Keratinocyte (primary cell): ENCODE measurements around the gene RHOB. TPM values are rescaled to one million over a fixed set of nuclear protein-coding genes. Genes with fewer than 3 reads are reported as not detected.

Experiments
- DNase-seq: peaks from one replicate; pipeline ENCODE4 v3.0.0-alpha.2; 2011; ENCODE audit warnings: low read depth, missing footprints, low spot score
- FAIRE-seq: peaks from 2 replicates; lab custom pipeline; 2011; peaks lifted over from hg19 to GRCh38; lab: Jason Lieb, UNC
- H2AFZ ChIP-seq: 2 replicates; pipeline ENCODE4 v1.6.0; 2012; ENCODE audit warnings: low read length, control low read depth, inconsistent platforms; ENCODE audit not compliant: control insufficient read depth
- H3K27ac ChIP-seq: 2 replicates; pipeline ENCODE4 v1.5.1; 2011; ENCODE audit warnings: low read length; ENCODE audit not compliant: control insufficient read depth, insufficient read depth
- H3K27me3 ChIP-seq: 3 replicates; pipeline ENCODE4 v1.6.0; 2011; ENCODE audit warnings: low read length; ENCODE audit not compliant: control insufficient read depth, insufficient read depth; ENCODE audit errors: extremely low read depth
- H3K36me3 ChIP-seq, 2 experiments: 2 replicates in 1 of 2; 3 replicates in 1 of 2; pipeline ENCODE4 v1.5.1; 2011; ENCODE audit warnings: low read length in 2 of 2, mild to moderate bottlenecking in 1 of 2; ENCODE audit not compliant: control insufficient read depth in 2 of 2, insufficient read depth in 2 of 2; ENCODE audit errors: extremely low read depth in 1 of 2
- H3K4me1 ChIP-seq: 3 replicates; pipeline ENCODE4 v1.5.1; 2011; ENCODE audit warnings: low read length; ENCODE audit not compliant: control insufficient read depth, insufficient read depth; ENCODE audit errors: extremely low read depth
- H3K4me2 ChIP-seq: 3 replicates; pipeline ENCODE4 v1.6.0; 2011; ENCODE audit warnings: low read depth, low read length; ENCODE audit not compliant: control insufficient read depth, insufficient read depth; ENCODE audit errors: extremely low read depth
- H3K4me3 ChIP-seq, 3 experiments: fragments of 200-600 bp in 1 of 3; sonication (generic) in 1 of 3; 2 replicates in 2 of 3; 3 replicates in 1 of 3; pipeline ENCODE4 v1.5.1; 2011 to 2016; ENCODE audit warnings: low read length in 3 of 3, mild to moderate bottlenecking in 3 of 3, control low read depth in 2 of 3, inconsistent platforms in 1 of 3, low read depth in 1 of 3, mixed read lengths in 1 of 3, mixed run types in 1 of 3, moderate library complexity in 1 of 3; ENCODE audit not compliant: control insufficient read depth in 2 of 3, insufficient read depth in 2 of 3; ENCODE audit errors: extremely low read depth in 1 of 3
- H3K79me2 ChIP-seq: 2 replicates; pipeline ENCODE4 v1.6.0; 2012; ENCODE audit warnings: low read length; ENCODE audit not compliant: control insufficient read depth, insufficient read depth
- H3K9ac ChIP-seq: 3 replicates; pipeline ENCODE4 v1.6.0; 2011; ENCODE audit warnings: low read length; ENCODE audit not compliant: control insufficient read depth, insufficient read depth; ENCODE audit errors: extremely low read depth
- H3K9me1 ChIP-seq: 3 replicates; pipeline ENCODE4 v1.6.0; 2011; ENCODE audit warnings: low read length; ENCODE audit not compliant: control insufficient read depth, insufficient read depth; ENCODE audit errors: extremely low read depth
- H3K9me3 ChIP-seq: 2 replicates; pipeline ENCODE4 v1.5.1; 2012; ENCODE audit warnings: low read depth, low read length; ENCODE audit not compliant: control insufficient read depth
- H4K20me1 ChIP-seq: 3 replicates; pipeline ENCODE4 v1.6.0; 2011; ENCODE audit warnings: low read length; ENCODE audit not compliant: control insufficient read depth, insufficient read depth; ENCODE audit errors: extremely low read depth
- CTCF ChIP-seq, 3 experiments: IDR thresholded peaks in 1 of 3; conservative IDR thresholded peaks in 1 of 3; optimal IDR thresholded peaks in 1 of 3; 2 replicates in 2 of 3; 3 replicates in 1 of 3; pipeline versions ENCODE3 to v1.5.1; 2011; ENCODE audit warnings: low read length in 3 of 3, mild to moderate bottlenecking in 3 of 3, moderate library complexity in 2 of 3, control low read depth in 1 of 3, inconsistent platforms in 1 of 3; ENCODE audit not compliant: insufficient read depth in 2 of 3; ENCODE audit errors: extremely low read depth in 1 of 3
- EZH2 ChIP-seq: IDR thresholded peaks from one replicate; pipeline ENCODE4 v1.6.1; 2012; ENCODE audit warnings: inconsistent platforms, mild to moderate bottlenecking, low read length, moderate library complexity
- dilution Hi-C: fragments of 300-500 bp; cut with MboI; formaldehyde crosslinking; loops from one replicate; pipeline ENCODE4 v1.7.0; 2020; ENCODE audit warnings: low sequenced_read_pairs; ENCODE audit not compliant: extremely low pct_ligation_motif_present
- polyA plus RNA-seq, 5 experiments: library from polyadenylated mRNA; depleted of rRNA in 3 of 5; stranded (reverse) in 3 of 5; stranded (forward) in 1 of 5; unstranded in 1 of 5; fragments of >200 nt; gene quantifications; 1 replicate in 1 of 5; 2 replicates in 3 of 5; 3 replicates in 1 of 5; pipeline versions ENCODE4 v1.2.1 to v1.2.3, GENCODE V29; 2011 to 2012; ENCODE audit warnings: missing spikeins in 2 of 5, low read depth in 1 of 5, low replicate concordance in 1 of 5

Gene RHOB
- polyA plus RNA-seq, 1 donor (not counting 4 experiments of a cell fraction or from before 2014, with no cell fraction given): 23.6 TPM

- dilution Hi-C loops: no loop called here
- no peak overlapping the region for H3K4me3 ChIP-seq
- no peaks in the 10 kb centered on the region for H3K9me1 ChIP-seq
- H3K9ac ChIP-seq: no peak overlapping the region
- FAIRE-seq (no peak), DNase-seq (no peak)
- no peaks in the 10 kb centered on the region for H3K36me3 ChIP-seq
- H3K79me2 ChIP-seq: no peaks in the 10 kb centered on the region
- no peak overlapping the region for H3K4me2 ChIP-seq
- TF ChIP-seq CTCF (optimal IDR thresholded peaks at IDR 0.05 in 1 of 3, IDR thresholded peaks at IDR 0.05 in 1 of 3, conservative IDR thresholded peaks at IDR 0.05 in 1 of 3; ENCODE audit: extremely low read depth in 1 of 3, insufficient read depth in 2 of 3, low read length in 3 of 3) (no peak), EZH2 (no peak)
- H2AFZ ChIP-seq: no peak overlapping the region
- H4K20me1 ChIP-seq: no peaks in the 10 kb centered on the region
- H3K4me1 ChIP-seq: peaks cover 7% of the 10 kb centered on the region
- H3K27me3 ChIP-seq: no peaks in the 10 kb centered on the region
- H3K27ac ChIP-seq: no peak overlapping the region
- H3K9me3 ChIP-seq: no peaks in the 10 kb centered on the region
Observed at GRCh38 chr2:20455076-20455587, 8.3 kb downstream of the RHOB start.

- no peaks in the 10 kb centered on the region for H3K9me3 ChIP-seq
- no peaks in the 10 kb centered on the region for H3K4me1 ChIP-seq
- H3K9me1 ChIP-seq: no peaks in the 10 kb centered on the region
- H3K27me3 ChIP-seq: no peaks in the 10 kb centered on the region
- FAIRE-seq (no peak), DNase-seq (no peak)
- H3K79me2 ChIP-seq: no peaks in the 10 kb centered on the region
- H4K20me1 ChIP-seq: no peaks in the 10 kb centered on the region
- H3K36me3 ChIP-seq: no peaks in the 10 kb centered on the region
- dilution Hi-C loops: no loop called here
- TF ChIP-seq EZH2: no peak
- TF ChIP-seq CTCF (optimal IDR thresholded peaks at IDR 0.05 in 1 of 3, IDR thresholded peaks at IDR 0.05 in 1 of 3, conservative IDR thresholded peaks at IDR 0.05 in 1 of 3; ENCODE audit: extremely low read depth in 1 of 3, insufficient read depth in 2 of 3, low read length in 3 of 3): no peak
- H2AFZ ChIP-seq: no peak overlapping the region
- H3K27ac ChIP-seq: no peak overlapping the region
- H3K9ac ChIP-seq: no peak overlapping the region
- H3K4me2 ChIP-seq: no peak overlapping the region
- H3K4me3 ChIP-seq: no peak overlapping the region
Observed at GRCh38 chr2:20456116-20456571, 9.3 kb downstream of the RHOB start.
